GM19372 (cell line): Measurements from ENCODE around the gene CLK3.

Experiments
- ATAC-seq: cut with Tn5 transposase; IDR thresholded peaks from one replicate; pipeline ENCODE4 v1.9.1; 2021; ENCODE audit warnings: mild to moderate bottlenecking, low read depth, moderate library complexity; ENCODE audit not compliant: unreplicated experiment

Gene CLK3

DNA sequence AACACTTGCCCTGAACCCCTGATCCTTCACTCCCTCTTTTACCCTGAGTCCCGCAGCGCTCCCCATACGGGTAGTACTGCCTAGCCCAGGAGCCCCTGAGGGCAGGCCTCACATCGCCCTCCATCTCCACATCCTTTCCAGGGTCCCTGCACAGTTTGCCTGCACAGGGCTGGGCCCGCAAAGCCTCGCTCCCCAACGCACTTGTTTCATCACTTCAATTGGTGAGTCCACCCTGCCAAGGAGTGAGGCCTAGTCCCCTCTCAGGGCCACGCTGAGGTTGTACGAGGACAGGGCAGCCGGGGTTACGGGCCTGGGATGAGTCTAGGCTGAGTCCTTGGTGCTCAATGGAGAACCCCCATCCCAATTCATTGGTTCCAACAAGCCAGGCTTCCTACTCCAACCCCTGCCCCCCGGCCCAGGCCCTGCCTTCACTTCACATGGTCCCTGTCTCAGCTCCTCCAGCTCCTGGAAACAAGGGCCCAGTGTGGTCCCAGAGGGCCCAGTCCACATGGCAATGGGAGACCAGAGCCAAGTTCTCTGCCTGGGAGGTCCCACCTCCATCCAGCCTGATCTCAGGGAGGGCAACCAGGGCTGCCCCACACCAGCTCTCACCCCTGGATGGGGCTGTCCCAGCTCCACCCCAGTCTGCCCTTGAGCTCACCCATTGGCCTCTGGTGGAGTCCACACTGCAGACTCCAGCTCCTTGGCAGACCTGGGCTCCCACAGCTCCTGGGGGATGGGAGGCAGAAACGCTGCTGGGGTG is 12.4 kb upstream of the CLK3 start:
- no peak for ATAC-seq

DNA sequence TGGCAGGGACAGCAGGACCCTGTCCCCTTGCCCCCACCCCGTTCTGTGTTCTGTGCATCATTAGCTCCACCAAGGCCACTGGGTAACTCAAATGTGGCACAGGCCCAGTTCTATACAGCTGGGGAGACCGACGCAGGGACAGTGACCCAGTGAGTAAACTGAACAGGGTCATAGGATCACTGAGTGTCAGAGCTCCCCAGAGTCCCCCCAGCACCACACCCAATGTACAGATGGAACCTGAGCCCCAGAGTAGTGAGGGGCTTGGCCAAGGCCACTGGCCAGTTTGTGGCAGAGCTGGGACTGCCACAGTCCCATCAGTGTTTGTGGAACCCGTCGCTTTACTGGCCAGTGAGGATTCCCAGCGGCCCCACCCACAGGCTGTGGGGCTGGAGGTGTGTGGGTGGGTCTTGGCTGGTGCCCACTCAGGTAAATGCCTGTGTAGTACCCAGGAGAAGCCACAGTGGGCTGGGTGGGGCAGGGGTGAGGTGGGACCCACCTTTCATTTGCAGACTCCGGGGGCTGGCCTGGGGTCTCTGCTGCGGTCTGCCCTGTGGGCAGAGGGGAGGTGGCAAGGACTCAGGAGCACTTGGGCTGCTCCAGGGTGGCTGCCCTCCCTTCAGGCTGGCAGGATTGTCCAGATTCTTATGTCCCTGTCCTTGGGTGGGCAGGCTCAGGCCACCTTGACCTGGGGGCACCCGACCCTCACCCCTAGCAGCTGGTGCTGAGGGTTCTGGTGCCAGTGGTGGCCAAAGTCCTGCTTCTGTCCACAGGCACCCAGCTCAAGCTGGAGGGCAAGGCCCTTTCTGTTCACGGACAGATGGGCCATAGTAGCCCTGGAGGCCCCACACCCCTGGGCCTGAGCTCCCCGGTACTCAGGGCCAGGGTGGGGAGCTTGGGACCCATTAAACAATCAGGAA is 11.6 kb upstream of the CLK3 start:
- no peak for ATAC-seq

DNA sequence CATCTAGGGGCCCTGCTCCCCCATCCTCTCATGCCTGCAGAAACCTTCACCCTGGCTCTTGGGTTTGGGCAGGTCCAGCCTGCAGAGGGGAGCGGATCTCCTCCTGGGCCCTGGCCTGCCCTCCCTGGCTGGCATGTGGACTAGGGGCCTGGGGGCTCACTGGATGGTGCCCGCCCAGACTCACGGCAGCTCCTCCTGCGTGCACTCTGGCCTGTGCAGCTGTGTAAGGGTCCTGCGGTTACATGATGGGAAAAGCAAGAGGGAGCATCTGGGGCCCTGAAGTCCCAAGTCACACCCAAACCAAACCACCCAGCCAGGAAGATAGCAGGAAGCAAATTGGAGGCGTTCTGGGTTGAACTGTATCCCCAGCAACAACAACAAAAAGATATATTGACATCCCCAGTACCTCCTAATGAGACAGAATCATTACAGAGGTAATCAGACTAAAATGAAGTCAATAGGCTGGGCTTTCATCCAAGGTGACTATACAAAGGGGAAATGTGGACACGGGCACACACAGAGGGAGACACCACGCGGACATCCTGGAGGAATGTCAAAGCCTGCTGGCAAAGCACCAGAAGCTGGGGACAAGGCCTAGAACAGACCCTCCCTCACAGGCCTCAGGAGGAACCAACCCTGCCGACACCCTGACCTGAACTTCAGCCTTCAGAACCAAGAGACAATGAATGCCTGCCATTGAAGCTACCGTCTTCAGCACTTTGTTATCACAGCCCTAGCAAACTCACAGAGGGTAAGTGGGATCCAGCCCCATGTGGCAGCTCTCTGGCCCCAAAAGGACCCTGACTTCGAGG is 10.4 kb upstream of the CLK3 start:
- ATAC-seq, result no peak

DNA sequence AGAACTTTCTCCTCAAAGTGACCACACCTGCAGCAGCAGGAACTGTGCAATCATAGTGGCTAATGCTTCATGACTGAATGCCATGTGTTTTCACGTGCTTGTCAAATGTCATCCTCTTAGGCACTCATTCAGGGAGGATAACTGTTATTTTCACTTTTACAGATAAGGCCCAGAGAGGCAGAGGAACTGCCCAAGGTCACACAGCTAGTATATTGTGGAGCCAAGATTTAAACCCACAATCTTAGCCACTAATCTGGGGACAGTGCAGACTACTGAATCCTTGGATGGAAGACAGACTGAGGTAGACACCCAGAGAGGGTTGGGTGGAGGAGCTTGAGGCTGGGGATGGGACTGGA is 9.9 kb upstream of the CLK3 start:
- ATAC-seq, result no peak

DNA sequence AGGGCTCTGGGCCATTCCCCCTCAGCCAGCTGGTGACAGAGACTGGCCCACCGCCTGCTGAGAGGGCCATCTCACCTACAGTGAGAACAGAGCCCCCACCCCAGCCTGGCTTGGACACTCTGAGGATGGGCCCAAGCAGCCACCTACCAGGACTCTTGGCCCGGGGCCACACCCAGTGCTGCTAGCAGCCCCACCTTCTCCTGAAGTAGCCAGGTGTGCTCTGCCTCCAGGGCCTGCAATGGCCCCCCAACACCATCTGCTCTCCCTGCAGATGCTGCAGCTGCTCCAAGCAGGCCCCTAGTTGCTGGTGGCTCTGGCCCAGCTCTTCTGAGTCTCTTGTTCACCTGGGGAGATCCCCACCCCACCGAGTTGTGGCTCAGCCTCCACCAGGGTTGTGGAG is 6.8 kb upstream of the CLK3 start:
- no peak for ATAC-seq

DNA sequence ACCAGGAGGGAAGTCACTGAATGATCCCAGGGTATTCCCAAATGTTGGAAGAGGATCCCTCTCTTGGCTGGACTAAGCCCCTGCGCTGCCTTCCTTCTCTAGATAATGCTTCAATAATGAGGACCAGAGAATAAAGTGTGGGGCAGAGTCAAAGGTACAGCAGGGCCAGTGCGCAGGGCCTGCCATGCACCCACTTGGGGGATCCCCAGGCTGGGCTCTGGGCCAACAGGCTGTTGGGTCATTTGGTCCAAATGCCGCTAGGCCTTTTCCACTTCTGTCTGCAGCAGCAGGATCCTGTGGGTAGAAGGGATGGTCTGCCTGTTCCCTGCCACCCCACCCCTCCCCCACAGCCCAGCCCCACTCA is 5.7 kb upstream of the CLK3 start:
- ATAC-seq, result no peak

DNA sequence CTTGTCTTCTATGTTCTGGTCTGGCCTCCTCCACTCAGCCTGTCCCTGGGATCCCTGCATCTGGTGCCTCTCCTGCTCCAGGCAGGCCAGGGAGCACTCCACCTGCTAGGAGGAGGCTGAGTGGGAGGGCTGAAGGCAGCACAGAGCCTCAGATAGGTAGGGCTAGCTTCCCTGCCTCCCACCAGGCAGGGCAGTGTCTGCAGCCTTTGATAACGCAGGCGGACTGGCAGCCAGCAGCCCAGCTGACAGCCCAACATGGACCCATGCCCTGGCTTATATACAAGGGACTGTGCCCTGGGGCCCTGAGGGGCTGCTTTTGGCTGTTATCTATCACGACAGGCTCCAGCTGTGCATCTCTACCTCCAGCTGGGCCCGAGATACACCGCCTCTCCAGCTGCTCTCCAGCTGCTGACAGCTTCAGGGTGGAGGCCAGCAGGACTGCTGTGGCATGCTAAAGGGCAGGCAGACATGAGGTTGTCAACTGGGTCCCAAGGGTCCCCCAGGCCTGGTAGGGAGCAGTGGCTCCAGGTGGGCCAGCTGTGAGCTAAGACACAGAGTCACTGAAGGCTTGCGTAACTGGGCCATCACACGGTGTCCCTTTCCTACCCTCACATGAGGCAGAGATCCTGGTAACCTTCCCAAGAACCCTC is 5.2 kb upstream of the CLK3 start:
- no peak for ATAC-seq

DNA sequence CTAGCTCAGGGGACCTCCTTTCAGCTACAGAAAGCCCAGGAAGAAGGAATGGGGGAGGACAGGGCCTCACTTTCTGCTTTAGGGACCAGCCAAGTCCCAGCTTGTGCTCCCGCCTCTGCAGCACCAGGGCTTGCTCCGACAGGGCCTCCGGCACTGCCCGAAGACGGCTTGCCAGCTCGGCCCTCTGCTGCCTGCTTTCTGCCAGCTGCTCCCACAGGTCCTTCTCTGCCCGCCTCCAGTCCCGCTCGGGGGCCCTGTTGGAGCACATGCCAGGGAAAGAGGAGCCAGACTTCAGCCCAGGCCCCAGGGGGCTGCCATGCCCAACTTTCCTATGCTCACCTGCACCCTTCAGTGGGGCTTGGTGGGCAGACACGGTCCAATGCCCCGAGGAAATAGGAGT is 4.3 kb upstream of the CLK3 start:
- no peak for ATAC-seq

DNA sequence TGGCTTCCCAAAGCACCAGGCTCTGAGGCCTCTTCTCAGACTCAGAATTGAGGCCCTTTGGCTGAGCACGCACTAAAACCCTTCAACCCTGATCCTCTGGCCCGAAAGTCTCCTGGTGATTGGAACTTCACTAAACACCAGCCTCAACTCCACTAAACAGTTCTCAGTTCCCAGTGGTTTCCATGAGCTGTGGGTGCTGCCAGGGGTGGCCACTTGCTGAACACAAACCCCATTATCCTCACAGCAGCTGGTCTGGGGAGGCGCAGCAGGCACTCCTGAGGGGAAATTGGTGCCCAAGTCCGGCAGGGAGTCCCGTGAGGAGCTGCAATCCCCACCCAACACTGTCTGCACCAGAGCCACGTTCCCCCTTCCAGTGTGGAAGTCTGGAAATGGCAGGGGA is 3.8 kb upstream of the CLK3 start:
- no peak for ATAC-seq

DNA sequence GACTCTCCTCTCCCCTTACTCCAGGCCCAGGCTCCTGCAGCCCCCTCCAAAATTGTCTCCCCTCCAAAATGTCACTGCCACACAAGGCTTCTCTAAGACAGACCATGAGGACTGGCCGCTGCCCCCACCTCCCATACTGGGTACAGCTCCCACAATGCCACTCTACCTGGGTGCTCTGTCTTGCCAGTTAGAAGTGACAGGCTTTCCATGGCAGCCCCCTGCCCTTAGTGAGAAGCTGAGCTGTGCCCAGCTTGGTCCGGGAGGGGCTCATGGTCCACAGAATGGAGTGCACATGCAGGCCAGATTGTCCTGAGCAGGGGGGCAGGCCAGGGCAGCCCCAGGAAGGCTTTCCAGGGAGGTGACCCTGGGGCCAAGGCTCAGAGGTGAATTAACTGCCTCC is 3.0 kb upstream of the CLK3 start:
- ATAC-seq, result no peak

DNA sequence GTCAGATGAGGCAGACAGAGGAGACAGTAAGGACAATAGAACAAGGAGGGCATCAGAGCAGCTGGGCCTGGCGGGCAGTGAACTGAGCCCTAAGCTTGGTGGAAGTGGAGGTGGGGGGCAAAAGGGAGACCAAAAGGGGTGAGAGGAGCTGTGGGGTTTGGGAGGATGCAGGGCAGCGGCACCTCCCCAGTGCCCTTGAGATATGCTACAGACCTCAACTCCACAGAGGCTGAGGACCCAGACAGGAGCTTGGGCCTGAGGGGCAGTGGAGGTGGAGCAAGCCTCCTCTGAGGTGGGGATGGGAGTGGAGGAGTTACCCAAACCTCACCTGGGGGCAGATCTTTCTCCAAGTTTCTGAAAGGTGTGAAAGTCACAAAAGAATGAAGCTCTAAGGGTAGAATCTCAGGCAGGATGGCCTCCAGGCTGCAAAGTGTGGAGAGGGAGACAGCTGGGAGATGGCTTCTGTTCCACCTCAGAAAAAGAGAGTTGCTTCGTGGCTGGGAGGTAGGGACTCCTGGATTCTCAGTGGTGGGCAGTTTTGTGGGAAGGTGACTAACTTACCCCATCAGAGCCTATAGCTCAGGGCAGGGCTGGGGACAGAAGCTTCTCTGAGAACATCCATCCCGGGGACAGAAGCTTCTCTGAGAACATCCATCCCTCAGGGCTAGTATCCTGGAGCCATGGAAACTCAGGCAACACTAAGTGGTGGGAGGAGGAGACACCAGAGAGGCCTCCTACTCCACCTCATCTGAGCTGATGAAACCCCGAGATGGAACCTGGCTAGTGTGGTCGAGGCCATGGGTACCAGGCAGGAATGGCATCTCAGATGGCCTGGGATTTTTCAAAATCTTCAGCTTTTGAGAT is 2.3 kb upstream of the CLK3 start:
- ATAC-seq, result no peak

DNA sequence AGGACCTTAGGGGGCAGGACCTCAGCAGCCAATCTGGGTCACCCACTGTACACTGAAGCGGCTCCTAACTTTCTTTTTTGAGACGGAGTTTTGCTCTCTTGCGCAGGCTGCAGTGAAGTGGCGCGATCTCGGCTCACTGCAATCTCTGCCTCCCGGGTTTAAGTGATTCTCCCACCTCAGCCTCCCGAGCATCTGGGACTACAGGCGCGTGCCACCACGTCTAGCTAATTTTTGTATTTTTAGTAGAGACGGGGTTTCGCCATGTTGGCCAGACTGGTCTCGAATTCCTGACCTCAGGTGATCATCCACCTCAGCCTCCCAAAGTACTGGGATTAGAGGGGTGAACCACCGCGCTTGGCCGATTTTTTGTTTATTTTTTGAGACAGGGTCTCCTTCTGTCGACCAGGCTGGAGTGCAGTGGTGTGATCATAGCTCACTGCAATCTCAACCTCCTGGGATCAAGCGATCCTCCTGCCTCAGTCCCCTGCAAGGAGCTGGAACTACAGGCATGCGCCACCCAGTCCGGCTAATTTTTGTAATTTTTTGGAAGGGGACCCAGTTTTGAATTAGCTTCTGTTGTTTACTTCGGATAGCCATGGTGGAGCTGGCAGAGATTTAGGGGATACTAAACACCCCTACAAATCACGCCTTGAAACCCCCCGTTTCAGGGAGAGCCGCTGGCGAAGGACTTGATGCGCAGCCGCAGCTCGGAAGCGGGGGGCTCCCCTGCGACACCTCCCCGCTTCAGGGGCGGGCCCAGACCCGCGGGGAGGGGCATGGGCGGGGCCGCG is 1.5 kb upstream of the CLK3 start:
- ATAC-seq, result no peak

DNA sequence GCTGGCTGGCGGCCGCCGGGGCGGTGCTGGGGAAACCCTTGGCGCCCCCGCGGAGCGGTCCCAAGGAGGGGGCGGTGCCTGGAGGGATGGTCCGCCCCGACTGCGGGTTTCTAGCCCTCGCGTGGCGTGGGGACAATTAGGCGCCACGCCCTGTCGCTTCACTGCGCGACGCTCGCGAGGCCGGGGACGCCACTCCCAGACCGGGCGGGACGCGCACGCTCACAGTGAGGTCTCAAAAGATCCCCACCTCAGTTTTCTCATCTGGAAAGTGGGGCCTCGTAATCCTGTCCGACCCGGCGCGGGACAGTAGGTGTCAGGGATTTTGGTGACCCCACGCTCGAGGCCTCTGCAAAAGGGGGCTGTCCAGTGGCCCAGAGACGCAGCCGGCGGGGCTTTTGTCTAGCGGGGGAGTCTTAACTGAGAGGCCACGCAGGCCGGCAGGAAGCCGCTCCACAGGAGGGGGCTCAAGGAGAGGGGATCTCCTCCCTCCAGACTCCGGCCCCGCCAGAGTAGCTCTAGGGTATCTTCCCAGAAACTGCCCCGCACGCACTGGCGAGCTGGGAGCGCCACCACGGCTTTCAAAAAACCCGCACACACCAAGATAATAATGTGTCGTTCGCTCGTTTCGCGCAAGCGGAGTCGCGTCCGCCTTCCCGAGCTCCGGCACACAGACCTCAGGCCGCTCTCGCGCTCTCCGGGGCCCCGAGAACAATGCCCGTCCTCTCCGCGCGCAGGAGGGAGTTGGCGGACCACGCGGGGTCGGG is 710 bp upstream of the CLK3 start:
- peak; percentile 45 for ATAC-seq

DNA sequence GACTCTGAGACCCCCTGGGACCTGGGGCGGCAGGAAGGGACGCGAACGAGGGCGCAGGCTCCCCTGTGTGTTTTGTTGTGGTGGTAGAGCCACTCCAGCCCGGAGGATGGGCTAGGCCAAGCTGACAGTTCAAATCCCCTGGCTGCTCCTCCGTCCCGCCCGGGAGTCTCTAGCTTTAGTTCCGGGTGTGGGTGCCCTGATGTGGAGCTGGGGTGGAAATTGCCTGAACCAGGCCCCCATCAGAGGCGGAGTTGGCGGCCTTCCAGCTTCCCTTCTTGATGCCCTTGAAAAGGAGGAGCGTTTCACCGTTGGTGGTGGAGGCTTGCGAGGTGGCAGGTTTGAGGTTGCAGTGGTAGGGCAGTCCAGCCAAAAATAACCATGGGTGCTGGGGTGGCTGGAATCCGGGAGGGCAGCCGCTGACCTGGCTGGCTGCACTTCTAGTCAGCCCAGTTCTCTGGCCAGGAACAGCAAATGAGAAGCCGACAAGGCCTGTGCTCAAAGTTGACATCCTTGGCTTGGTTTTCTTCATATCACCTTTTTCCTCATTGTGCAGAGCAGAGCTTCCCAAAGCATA is 817 bp downstream of the CLK3 start:
- ATAC-seq, result no peak

DNA sequence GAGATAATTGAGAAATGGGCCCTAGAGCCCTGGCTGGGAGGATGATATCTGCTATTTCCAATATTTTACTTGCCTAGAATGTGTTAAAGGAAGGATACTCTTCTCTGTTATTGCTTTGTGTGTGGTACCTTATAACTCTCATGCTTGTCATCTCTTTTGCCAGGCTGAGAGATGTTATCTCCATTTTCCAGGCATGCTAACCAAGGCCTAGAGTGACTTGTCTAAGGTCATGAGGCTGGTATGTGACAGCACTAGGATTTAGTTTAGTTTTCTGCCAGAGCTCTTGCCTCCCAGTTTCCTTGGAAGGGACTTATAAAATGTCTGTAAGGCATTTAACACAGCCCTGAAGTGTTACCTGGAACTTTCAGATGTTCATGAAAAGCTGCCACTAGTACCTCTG is 1.4 kb downstream of the CLK3 start:
- ATAC-seq, result no peak

DNA sequence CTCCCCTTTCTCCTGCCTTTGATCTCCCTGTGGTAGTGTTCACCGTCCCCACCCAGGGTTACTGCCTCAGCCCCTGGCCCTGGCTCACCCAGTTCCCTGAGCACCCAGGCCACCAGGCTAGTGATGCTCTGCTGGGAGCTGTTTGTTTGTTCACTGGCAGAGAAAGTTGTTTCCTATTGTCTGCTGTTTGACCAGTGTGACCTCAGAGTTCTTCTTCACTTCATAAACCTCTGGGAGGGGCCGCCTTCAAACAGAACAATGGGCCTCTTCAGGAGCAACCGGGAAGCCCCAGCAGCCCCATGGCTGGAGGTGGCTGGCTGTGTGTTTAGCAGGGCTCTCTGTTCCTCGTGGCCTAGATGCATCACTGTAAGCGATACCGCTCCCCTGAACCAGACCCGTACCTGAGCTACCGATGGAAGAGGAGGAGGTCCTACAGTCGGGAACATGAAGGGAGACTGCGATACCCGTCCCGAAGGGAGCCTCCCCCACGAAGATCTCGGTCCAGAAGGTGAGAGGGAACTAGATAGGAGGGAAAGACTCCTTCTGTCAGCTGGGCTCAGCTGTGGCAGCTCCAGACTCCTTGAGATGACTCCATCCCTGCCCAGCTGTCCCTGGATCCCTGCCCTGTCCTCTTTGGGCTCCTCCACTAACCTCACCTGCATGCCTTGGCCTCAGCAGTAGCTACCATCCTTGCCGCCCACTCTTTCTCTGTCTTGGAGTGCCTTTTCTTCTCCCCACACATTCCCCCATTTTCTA is 3.4 kb downstream of the CLK3 start:
- no peak for ATAC-seq

DNA sequence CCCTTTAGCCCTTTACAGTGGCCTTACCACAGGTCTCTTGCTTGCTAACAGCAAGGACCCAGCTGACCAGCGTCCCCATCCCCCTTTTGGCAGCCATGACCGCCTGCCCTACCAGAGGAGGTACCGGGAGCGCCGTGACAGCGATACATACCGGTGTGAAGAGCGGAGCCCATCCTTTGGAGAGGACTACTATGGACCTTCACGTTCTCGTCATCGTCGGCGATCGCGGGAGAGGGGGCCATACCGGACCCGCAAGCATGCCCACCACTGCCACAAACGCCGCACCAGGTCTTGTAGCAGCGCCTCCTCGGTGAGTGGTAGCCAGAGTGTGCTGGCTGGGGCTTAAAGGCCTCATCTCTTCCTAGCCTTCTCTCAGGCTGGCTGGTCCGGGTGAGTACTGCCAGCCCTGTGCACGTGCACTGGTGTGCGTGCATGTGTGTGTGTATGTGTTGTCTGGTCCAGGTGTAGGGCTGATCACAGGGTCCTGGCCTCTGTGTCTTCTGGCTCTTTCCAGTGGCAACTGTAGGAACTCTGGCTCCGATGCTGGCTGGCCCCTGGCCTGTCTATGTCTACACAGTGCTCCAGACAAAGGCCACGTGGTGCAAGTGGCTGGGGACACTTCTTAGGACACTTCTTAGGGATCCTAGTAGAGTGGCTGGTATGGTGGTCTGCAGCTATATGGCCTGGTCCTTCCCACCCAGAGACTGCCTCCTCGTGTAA is 4.4 kb downstream of the CLK3 start:
- no peak for ATAC-seq
